Stimulated activated CD4-positive, alpha-beta T cell treated with anti-CD3 and anti-CD28 coated beads, Interleukin-12 subunit alpha, Interleukin-12 subunit beta, amount 100 ng/mL, for 4 hours (primary cell): ENCODE measurements around the gene AKAP13.
"Not testable (repeated sequence)": the region's sequence is repeated elsewhere in the genome, so short reads cannot be mapped to it uniquely, and the experiment has no call there.

Source experiments
- DNase-seq: peaks from one replicate; pipeline ENCODE4 v3.0.0-alpha.2; 2020

The AKAP13 gene

DNA sequence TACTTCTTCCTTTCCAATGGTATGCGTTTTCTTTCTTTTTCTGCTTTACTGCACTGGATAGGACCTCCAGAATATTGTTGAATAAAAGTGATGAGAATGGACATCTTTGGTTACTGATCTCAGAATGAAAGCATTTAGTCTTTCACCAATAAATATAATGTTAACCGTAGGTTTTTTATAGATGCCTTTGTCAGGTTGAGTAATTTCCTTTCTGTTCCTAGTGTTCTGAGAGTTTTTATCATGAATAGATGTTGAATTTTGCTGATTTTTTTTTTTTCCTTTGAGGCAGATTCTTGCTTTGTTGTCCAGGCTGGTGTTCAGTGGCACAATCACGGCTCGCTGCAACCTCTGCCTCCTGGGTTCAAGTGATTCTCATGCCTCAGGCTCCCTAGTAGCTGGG lies 255.9 kb downstream of the AKAP13 start:
- DNase-seq, result no peak

DNA sequence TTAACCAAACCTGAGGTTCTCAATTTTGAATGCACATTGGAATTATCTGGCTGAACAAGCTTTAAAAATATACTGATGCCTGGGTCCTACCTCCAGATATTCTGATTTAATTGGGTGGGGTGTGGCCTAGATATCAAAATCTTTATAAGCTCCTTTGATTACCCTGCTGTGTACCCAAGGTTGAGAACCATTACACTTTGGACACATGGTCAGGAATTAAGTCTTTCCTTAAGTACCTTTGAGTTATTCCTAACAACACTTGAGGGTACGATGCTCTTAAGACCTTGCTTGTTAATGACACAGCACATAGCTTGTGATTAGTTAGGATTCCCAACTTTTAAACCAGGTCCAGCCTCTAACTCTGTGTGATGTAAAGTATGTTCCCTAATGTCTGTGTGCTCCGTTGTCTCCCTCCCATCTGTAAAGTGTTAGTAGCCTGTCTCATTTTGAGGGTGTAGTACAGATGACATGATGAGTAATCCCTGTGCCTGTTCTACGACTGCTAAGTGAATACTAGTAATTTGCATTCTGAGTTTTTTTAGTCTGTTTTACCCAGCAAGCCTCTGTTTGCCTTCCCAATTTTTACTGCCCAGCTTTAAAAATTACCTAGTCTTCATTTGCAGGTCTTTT lies 259.5 kb downstream of the AKAP13 start:
- DNase-seq, result no peak

DNA sequence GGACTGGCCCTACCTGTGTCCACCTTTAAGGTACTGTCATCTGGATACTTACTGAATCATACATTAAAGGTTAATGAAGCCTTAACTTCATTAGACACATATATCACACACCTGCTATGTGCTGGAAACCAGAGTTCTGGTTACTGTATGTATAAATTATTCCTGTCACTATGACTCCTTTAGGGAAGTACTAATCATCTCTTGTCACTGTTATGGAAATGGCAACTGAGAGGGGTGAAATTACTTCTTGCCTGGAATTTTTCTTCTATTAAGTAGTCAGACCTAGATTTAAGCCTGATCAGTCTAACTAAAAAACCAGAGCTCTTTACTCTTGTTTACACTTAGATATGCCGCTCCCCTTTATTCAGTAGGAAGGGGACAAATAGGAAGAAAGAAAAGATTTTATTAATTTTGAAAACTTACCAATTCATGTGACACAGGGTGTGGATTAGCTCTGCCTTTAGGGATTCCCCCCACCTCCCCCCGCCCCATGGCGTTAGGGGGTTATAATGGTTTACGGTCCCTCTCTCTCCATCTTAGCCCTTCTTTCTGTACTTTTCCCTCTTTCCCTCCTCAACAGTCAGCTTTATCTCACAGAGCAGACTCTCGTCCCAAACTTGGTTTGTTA lies 261.8 kb downstream of the AKAP13 start:
- DNase-seq, result no peak

DNA sequence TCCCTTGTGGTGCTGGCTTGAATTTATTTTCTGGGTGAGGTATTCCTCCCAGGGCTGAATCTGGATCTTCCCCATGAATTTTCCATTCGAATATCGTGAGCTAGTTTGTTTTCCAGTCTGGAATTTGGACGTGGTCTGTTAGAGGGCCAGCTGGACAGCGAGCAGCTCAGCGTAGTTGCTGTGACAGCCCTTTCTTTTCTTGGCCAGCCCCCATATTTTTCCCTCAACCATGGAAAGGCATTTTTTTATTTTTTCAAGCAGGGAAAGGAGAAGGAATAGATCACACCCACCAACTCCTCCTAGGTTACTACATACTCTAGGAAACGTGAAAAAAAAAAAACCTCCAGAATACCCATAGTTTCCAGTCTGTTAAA lies 262.3 kb downstream of the AKAP13 start:
- no peak for DNase-seq

DNA sequence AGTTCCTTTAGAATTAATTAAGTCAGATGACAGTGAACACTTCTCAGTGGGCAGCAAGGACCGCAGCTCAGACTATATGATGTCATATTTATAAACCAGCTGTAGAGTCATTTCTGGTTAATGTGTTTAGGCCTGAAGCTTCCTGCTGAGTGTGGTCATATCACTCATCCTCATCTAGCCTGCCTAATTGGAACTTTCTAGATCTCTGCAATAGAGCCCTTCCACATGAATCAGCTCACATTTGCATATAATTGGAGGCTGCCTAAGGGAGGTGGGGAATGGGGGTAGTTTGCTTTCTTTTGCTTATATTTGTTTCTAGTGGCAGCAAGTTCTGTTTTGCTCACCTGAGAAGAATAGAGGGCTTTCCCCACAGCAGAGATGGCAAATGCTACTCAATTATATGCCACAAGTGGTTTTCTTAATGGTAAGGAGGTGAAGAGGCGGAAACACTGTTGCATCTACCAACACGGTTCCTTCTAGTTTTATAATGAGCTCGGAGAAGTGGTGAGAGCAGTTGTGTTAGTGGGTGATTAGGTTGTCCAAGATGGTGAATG lies 266.2 kb downstream of the AKAP13 start:
- DNase-seq, result no peak

DNA sequence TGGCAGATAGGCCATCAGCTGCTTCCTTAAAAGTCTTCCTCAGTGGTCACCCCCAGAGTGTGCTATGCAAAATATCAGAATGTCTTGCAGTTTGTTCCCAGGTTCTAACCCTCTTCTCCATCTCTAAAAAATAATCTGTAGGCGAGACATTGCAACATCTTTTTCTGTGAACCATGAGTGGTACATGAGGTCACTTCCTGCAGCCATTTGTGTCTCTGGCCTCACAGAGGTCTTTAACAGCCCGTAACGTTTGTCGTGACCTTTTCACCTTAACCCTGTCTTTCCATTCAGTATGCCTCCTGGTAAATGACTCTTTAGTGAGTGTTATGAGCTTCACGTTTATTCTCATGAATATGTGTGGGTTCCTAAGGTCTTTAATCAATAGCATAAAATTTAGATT lies 269.0 kb downstream of the AKAP13 start:
- no peak for DNase-seq

DNA sequence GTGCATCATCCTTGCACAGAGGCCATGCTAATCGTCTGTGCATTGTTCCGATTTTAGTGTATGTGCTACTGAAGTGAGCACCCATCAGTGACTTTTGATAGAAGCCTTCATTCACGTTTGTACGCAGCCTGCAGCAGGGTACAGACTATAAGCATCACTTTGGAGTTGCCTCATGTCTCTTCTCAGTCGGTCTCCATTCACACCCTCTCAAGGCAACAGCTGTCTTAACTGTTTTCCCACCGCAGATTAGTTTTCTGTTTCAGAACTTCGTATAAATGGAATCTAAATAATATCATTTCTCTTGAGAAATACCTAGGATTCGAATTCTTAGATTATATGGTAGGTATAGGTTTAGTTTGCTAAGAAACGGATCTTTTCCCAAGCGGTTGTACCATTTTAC lies 271.1 kb downstream of the AKAP13 start:
- no peak for DNase-seq

DNA sequence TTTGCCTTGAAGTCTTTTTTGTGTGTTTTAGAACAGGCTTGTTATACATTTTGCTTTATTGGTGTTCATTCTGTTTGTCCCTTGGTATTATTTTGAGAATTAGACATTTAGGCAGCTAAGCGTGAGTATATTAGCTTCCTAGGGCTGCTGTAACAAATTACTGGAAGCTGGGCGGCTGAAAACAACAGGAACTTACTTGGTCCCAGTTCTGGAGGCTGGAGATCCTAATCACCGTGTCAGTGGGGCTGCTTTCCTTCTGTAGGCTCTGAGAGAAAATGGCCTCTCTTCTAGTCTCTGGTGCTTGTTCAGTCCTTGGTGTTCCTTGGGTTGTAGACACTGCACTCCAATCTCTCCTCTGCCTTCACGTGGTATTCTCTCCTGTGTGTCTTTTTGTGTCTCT lies 272.1 kb downstream of the AKAP13 start:
- no peak for DNase-seq

DNA sequence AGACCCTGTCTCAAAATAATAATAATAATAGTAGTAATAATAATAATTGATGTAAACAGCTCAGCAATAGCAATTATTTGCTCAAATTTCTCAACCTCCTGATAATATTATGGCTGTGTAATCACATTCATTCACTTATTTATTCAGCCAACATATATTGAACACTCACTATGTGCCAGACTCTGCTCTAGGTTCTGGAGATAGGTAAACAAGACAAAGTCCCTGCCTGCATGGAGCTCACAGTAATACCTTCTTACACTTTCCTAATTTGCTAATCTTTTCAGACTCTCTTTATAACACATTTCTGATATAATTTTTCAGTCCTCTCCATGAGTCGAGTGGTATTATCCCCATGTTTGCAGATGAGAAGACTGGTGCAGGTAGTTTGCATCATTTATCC lies 276.7 kb downstream of the AKAP13 start:
- DNase-seq, result no peak

DNA sequence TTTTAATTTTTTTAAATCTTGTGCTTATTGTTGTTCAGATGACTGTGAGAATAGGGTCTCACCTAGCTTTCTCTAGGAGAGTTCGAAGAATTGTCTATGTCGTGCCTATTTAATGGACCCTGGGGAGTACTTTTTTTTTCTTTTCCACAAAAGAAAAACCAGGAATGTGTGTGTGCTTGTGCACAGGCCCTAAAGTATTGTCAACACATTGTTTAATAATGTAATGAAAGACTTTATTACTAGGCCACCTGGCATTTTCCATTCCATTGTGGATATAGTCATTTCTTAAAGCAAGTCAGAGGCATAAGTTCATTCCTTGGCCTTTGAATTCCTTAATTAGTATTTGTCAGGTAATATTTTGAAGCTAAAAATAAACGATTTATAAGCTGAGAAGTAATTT lies 278.4 kb downstream of the AKAP13 start:
- DNase-seq, result no peak

DNA sequence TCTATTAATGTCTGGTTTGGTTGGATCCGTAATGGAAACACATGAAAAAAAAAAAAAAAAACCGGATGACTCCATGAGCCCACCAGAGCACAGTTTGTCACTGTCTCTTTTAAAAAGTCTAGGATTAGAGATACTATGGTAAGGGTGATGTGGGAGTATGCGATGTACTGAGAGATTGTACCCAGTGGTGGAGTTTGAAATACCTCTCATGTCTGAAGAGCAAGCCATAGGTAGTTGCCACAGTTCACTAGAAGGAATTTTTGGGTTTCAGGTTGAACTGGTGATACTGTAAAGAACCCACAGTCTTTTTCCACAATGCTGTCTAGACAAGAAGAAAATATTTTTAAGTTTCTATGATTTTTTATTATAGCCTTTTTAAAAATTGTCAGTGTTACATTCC lies 281.5 kb downstream of the AKAP13 start:
- no peak for DNase-seq

DNA sequence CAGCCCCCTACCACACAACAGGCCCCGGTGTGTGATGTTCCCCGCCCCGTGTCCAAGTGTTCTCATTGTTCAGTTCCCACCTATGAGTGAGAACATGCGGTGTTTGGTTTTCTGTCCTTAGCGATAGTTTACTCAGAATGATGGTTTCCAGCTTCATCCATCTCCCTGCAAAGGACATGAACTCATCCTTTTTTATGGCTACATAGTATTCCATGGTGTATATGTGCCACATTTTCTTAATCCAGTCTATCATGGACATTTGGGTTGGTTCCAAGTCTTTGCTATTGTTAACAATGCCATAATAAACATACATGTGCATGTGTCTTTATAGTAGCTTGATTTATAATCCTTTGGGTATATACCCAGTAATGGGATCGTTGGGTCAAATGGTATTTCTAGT lies 285.3 kb downstream of the AKAP13 start:
- not testable (repeated sequence) for DNase-seq

DNA sequence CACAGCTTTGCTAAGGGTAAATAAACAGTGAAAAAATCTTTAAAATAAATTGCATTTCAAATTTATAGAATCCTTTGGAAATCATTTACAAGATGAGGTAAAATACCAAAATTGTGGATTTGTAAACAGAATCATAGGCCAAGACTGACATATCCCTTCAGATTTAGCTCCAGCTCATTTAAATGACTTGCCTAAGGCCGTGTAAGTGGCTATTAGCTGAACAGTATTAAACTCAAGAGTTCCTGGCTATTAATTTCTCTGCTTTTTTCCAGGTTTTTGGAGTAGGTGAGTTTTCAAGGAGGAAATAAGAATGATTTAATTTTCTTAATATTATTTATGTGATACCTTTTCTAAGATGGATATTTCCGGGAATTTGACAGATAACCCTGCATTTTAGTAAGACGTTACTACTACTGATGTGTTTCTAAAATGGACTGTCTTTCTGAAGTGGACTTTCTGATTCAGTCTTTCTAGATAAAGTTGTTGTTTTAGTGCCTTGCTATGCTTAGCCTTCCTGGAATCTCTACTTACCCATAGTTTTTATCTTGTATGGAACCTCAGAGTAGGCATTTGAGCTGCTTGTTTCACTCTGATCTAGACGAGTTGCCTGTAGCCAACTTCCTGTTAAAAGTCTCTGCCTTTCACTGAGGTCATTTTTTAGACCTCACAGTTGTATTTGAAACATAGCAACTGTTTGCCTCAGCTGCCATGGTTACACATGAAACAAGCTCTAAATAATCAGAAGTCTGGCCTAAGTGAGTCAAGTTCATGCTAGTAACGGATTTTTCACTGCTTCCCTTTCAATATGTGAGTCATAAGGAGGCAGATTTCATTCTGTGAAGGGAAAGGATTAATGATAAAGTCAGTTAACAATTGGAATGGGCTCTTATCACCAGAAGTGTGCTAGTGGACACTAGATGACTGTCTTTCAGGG lies 287.4 kb downstream of the AKAP13 start:
- no peak for DNase-seq

DNA sequence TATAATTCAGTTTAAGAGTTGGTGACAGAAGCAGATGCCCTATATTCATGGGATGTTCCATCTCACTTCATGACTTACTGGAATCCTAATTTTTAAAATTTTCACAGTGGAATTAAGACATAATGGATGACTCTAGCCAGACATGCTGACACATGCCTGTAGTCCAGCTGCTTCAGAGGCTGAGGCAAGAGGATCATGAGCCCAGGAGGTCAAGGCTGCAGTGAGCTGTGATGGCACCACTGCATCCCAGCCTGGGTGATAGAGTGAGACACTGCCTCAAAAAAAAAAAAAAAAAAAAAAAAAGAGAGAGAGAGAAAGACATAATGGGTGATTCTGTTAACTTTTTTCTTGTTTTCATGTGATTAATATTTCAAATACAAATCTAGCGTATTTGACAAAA lies 290.8 kb downstream of the AKAP13 start:
- no peak for DNase-seq

DNA sequence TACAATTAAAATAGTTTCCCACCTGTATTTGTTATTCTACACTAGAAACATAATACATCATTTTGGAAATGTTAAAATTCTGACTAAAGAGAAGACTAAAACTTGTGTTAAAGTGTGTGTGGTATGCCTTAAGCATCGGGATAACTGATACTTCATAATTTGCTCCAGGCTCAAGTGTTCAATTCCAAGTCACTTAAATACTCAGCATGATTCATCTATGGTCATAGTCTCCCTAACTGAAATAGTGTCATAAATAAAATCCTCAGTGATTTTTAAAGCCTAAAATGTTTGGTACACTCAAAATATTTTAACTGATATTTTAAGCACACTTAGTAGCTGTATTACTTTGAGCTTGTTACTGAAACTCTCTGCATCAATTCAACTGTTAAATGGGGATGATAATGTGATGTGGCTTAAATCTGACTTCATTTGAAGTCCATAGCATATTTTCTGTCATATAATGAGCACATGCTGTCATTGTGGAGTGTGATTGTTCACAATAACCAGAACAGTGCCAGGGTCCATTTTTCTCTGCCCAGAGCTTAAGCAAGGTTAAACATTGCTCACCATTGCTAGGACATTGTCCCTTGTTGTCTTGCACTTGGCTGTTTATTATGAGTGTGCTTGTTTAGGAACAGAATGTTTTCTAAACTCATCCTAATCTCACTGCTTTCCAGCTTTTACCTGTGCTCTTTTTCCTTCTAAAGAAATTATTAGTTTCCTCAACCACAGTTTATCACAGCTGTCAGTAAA lies 292.1 kb downstream of the AKAP13 start:
- no peak for DNase-seq

DNA sequence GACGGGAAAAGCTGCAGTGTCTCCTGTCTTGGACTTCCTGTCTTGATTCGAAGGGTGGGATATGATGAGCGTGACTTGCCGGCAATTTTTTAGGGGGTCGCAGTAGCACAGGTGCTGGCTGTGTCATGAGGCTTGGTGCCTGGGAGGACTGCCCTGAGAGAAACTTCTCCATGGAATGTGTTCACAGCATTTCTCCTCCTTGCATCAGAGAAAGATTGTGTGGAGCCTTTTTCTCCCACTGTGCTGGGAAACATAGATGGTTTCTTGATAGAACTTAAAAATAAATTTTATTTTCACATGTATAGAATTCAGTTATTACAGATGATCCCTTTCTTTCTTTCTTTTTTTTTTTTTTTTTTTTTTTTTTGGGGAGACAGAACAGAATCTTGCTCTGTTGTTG lies 292.9 kb downstream of the AKAP13 start:
- no peak for DNase-seq

DNA sequence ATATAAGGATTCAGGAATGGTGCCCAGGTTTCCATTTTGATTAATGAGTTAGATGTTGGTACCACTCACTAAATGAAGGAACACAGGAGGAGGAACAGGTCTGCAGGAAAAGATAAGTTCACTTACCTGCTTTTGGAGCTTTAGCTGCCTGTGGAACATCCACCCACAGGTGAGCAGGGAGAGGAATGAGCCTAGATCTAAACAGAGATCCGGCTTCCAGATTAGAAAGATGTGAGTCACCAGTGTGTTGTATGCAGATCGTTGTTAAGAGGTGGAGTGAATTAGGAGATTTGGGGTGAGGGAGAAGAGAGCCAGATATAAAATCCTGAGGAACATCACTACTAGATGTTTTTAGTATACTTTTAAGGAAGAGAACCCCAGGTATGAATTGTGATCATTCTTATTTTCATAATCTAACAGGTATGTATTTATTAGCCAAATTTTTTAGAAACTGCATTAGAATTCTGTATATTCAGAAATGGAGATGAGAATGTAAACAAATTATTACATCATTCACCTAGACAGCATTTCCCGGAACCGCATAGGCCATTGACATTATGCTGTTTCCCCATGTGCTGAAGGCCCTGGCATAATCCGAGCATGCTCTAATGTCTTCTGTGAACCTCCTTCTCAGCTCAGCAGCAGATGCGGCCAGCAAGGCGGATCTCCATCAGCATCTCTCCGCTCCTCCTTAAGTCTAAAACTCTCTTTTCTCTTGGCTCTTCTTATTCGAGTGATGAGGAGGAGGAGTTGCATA lies 296.1 kb downstream of the AKAP13 start:
- DNase-seq, result no peak

DNA sequence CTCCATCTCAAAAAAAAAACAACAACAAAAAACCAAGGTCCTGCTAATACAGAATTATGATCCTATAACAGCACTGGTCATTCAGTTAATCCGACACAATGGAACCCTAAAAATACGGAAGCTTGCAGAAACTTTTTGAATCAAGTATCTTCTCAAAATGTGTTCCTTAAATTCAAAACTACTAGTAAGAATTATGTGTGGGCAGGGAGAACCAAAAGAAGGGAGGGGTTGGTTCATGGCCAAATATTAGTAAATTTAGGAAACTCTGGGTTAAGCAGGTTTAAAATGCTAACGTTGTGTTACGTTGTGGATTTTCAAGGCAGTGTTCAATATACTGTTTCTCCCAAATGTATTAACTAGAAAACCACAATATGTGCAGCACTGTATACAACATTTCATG lies 298.8 kb downstream of the AKAP13 start:
- DNase-seq, result no peak

DNA sequence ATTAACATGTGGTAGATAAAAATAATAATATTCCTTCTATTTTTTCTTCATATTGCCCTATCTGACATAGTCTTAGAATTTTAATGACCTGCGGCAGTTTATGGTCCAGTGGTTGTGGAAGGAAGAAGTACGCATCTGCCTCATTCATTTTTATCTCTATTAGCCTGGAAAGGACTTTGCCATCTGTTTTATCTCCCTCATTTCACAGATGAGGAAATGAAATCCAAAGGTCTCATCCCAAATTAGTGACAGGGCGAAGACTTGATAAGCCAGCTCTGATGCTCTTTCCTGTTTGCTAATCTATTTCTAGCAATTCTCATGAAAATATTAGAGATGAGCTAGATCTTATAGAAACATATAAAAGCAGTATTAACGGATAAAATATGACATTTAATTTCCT lies 301.0 kb downstream of the AKAP13 start:
- no peak for DNase-seq

DNA sequence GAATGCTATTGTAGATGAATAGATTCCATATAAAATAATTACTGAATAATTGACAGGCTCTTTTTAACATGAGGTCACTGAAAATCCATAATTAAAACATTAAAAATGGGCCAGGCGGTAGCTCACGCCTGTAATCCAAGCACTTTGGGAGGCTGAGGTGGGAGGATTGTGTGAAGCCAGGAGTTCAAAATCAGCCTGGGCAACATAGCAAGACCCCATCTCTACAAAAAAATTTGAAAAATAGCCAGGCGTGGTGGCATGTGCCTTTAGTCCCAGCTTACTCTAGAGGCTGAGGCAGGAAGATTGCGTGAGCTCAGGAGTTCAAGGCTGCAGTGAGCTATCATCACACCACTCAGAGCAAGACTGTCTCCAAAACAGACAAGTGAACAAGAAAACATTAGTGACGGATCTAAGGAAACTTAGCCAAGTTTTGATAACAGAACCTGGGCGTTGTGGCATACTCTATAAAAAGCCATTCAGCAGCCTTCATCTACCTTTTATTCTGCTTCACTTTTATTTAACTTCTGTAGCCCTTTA lies 303.8 kb downstream of the AKAP13 start:
- DNase-seq, result no peak

DNA sequence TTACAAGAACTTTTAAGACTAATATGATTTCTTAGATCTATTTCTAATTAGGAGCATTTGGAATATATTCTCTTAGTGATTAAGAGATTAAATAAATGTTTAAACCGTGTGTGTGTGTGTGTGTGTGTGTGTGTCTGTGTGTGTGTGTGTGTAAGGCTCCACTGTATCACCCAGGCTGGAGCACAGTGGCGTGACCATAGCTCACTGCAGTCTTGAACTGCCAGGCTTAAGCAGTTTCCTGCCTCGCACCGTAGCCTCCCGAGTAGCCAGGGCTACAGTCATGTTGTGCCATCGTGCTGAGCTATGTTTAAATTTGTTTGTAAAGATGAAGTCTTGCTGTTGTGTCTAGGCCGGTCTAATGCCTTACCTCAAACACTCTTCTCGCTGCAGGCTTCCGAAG lies 305.0 kb downstream of the AKAP13 start:
- no peak for DNase-seq

DNA sequence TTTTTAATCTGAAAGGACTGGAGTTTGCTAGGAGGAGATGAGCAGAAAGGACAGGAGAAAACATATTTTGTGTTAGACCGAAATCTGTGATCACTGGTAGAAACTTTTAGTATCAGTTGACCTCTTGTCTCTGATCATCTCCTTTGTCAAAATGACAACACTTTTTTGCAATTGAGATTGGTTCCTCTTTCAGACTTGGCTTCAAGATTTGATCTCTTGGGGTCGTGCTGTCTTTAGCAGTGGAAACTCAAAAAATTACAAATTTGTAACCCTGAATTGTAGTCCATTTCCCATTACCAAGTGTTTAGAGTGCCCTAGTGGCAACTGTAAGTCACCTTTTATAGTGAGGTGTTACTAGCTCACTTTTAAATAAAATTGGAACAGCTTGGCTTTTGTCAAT lies 306.9 kb downstream of the AKAP13 start:
- DNase-seq, result no peak
